Activated CD8-positive, alpha-beta memory T cell treated with anti-CD3 and anti-CD28 coated beads for 48 hours (primary cell): ENCODE data around the gene ADCY10.
"Not testable (repeated sequence)": the region's sequence is repeated elsewhere in the genome, so short reads cannot be mapped to it uniquely, and the experiment has no call there.

ENCODE experiments used
- DNase-seq, 3 experiments: peaks; one replicate each; pipeline ENCODE4 v3.0.0-alpha.2; 2020; ENCODE audit warnings: low read depth in 2 of 3, low spot score in 2 of 3

ADCY10 gene, protein sequence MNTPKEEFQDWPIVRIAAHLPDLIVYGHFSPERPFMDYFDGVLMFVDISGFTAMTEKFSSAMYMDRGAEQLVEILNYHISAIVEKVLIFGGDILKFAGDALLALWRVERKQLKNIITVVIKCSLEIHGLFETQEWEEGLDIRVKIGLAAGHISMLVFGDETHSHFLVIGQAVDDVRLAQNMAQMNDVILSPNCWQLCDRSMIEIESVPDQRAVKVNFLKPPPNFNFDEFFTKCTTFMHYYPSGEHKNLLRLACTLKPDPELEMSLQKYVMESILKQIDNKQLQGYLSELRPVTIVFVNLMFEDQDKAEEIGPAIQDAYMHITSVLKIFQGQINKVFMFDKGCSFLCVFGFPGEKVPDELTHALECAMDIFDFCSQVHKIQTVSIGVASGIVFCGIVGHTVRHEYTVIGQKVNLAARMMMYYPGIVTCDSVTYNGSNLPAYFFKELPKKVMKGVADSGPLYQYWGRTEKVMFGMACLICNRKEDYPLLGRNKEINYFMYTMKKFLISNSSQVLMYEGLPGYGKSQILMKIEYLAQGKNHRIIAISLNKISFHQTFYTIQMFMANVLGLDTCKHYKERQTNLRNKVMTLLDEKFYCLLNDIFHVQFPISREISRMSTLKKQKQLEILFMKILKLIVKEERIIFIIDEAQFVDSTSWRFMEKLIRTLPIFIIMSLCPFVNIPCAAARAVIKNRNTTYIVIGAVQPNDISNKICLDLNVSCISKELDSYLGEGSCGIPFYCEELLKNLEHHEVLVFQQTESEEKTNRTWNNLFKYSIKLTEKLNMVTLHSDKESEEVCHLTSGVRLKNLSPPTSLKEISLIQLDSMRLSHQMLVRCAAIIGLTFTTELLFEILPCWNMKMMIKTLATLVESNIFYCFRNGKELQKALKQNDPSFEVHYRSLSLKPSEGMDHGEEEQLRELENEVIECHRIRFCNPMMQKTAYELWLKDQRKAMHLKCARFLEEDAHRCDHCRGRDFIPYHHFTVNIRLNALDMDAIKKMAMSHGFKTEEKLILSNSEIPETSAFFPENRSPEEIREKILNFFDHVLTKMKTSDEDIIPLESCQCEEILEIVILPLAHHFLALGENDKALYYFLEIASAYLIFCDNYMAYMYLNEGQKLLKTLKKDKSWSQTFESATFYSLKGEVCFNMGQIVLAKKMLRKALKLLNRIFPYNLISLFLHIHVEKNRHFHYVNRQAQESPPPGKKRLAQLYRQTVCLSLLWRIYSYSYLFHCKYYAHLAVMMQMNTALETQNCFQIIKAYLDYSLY (N-terminal part only)

GRCh38 chr1:167913895-167914496, at the start of gene ADCY10:
ADCY10 (minus strand) TSS chr1:167914134; CDS start chr1:167905140, 8,994 bp downstream.
- no peak for DNase-seq

GRCh38 chr1:167957710-167958109, 43.8 kb upstream of the ADCY10 start:
- DNase-seq: no peak

DNA sequence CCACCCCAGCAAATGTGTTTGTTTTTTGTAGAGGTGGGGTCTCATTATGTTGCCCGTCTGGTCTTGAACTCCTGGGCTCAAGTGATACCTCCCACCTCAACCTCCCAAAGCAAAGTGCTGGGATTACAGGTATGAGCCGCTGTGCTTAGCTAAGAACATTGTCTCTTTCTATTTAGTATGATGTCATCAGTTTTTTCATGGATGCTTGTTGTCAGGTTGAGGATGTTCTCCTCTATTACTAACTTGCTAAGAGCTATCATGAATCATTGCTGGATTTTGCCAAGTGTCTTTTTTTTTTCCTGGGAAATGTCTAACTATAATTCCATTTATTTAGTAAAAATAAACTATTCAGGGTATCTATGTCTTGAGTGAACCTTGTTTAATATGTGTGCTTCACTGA, 42.0 kb upstream of the ADCY10 start:
- DNase-seq: no peak

GRCh38 chr1:167950569-167950968, 36.6 kb upstream of the ADCY10 start:
- no peak for DNase-seq

DNA sequence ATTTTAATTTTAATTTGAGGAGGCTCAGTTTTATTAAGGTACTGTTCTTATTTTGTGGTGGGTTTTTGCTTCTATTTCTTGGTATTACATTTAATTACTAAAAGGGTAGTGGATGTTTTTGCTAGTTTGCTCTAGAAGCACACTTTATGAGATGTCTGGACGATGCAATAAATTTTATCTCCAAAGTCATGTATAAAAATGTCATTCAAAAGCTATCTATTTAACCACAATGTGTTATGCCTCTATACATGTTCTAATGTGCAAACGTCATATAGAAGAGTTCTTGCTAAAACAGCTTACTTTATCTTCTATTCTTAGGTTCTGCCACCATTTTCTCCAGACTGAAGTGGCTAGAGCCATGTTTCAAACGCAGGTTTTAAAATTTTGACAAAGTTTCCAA, 35.9 kb upstream of the ADCY10 start:
- no peak for DNase-seq

DNA sequence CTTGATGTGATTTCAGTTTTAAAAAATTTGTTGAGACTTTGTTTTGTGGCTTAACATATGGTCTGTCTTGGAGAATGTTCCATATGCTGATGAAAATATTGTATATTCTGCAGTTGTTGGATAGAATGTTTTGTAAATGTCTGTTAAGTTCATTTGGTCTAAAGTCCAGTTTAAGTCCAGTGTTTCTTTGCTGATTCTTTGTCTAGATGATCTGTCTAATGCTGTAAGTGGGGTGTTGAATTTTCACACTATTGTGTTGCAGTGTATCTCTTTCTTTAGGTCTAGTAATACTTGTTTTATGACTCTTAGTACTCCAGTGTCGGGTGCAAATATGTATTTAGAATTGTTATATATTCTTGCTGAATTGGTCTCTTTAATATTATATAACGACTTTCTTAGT, 33.8 kb upstream of the ADCY10 start:
- DNase-seq: no peak

GRCh38 chr1:167943541-167943940, 29.6 kb upstream of the ADCY10 start:
- DNase-seq: no peak

DNA sequence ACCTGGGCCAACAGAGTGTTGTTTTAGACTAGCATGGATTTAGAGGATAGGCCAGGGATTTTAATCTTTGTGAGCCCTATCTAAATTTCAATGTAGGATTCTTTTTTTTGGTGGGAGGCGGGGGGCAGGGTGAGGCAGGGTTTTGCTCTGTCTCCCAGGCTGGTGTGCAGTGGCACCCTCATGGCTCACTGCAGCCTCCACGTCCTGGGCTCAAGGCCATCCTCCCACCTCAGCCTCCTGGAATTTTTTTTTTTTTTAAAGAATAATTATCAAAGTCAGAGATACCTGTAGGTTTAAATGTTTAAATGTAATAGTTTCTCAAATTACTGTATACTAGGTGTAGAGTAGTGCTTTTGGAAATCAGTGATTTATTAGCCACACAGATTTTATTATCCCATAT, 26.3 kb upstream of the ADCY10 start:
- DNase-seq: no peak

DNA sequence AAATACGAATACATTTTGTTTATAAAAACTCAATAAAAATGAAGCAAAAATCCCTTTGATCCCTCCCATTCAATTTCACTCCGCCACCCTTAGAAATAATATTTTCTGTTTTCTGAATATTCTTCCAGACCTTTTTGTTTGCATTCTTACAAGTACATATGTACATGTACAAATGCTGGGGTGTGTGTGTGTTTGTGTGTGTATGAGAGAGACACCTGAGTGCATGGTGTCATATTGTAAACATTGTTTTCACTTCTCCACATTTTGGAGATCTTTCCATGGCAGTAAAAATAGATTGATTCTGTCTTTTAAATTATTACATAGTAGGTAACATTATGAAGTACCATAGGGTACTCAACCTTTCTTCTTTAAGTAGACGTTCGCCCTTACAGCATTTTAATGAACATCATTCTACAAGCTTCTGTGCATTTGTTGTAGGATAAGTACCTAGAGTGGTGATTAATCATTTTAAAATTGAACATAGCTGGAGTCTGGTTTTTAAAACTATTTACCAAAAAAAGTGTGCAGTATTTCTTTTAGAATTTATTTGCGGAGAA, 24.2 kb upstream of the ADCY10 start:
- no peak for DNase-seq

GRCh38 chr1:167937709-167938010, 23.7 kb upstream of the ADCY10 start:
- no peak for DNase-seq

- peak in 2 of 3 experiments; percentile 27 to 61 for DNase-seq
Measured at GRCh38 chr1:167936930-167937708, 23.2 kb upstream of the ADCY10 start, which contains the start of gene MPC2. MPC2 (minus strand) TSS chr1:167937072; CDS start chr1:167935841, 1,231 bp downstream.

- peak; percentile 78 to 96 (median 79) for DNase-seq
Measured at GRCh38 chr1:167936068-167936929, 22.4 kb upstream of the ADCY10 start, which contains the start of gene DCAF6. DCAF6 (plus strand) TSS chr1:167936683; CDS start chr1:167936912, 229 bp downstream.

DNA sequence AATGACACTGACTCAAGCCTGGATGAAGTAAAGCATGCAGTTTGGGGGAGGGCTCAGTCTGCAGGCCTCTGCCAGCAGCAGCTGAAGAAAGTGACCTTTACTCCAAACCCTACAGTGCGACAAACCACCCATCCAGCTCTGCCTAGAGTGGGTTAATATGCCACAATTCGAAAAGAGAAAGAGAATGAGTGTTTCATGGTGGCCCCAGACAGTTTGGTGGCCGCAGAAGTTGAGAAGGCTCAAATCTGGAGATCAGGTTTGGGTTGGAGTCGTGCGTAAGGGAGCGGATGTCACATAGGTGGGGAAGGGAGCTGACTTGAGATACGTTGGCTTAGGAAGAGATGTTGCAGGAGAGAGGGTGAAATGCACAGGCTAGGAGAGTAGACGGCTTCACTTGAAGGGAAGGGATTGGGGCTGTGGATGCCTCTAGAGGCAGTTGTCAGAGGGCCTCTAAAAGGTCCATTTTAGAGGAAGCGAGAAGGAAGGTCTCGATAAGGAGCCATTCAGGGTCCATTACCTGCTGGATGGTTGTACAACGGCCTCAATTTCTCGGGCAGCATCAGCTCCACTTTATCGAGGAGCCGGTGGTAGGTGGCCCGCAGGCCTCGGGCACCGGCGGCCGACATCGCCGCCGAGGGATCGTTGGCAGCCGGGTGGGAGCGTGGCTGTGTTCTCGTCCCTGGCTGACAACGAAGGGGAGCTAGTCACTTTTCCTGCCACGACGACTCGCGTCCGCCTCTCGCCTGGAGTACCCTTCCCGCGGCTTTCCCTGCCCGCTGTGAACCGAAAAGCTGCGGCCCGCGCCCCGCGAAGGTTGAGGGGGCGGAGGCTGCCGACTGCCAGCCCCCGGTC, 21.5 kb upstream of the ADCY10 start:
- DNase-seq: peak; percentile 10 to 15 (median 11)

- no peak for DNase-seq
Measured at GRCh38 chr1:167934426-167935215, 20.7 kb upstream of the ADCY10 start.

GRCh38 chr1:167933788-167934187, 19.9 kb upstream of the ADCY10 start:
- DNase-seq: no peak

- DNase-seq: no peak
Measured at GRCh38 chr1:167929725-167930124, 15.8 kb upstream of the ADCY10 start.

DNA sequence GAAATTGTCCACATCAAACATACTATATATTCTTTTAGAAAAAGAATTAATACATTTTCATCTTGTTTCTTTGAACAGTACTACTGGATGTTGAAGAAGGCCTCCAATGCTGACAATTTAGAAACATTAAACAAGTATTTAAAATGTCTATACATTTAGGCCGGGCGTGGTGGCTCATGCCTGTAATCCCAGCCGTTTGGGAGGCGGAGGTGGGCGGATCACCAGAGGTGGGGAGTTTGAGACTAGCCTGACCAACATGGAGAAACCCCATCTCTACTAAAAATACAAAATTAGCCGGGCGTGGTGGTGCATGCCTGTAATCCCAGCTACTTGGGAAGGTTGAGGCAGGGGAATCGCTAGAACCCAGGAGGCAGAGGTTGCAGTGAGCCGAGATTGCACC, 15.0 kb upstream of the ADCY10 start:
- DNase-seq: not testable (repeated sequence)
